ENCODE measurements around the gene COMMD9. TPM values are rescaled to one million over a fixed set of nuclear protein-coding genes. Genes with fewer than 3 reads are reported as not detected.

COMMD9 gene
- total RNA-seq, 6 donors from 2014 or later: 23.1 to 84.3 (median 49.9) TPM

- 88 to 100% methylated on average over 1 of the region's 1 CpG for WGBS, 2 donors
- no peak for ATAC-seq (ENCODE audit: low FRiP score in 2 of 2)
- no peak overlapping the region for H3K27ac ChIP-seq
- TF ChIP-seq CTCF (IDR thresholded peaks at IDR 0.05) (no peak), EP300 (IDR thresholded peaks at IDR 0.05) (no peak), POLR2A (IDR thresholded peaks at IDR 0.05) (no peak), POLR2AphosphoS5 (IDR thresholded peaks at IDR 0.05) (no peak)
- no peak for DNase-seq
- peaks cover 0 to 7% (median 0%) of the 10 kb centered on the region in 4 donors for H3K4me1 ChIP-seq
- peaks cover 0 to 5% (median 0%) of the 10 kb centered on the region in 4 donors for H3K9me3 ChIP-seq
- no peaks in the 10 kb centered on the region for H3K27me3 ChIP-seq
- H3K36me3 ChIP-seq: no peaks in the 10 kb centered on the region
- no peak overlapping the region for H3K4me3 ChIP-seq
Measured at GRCh38 chr11:36254713-36255112, 34.5 kb downstream of the COMMD9 start.

GRCh38 chr11:36253238-36253637 lies 36.0 kb downstream of the COMMD9 start:
- H3K4me1 ChIP-seq: no peaks in the 10 kb centered on the region

GRCh38 chr11:36251823-36252222 lies 37.4 kb downstream of the COMMD9 start:
- no peak overlapping the region for H3K27ac ChIP-seq
- DNase-seq: no peak
- no peaks in the 10 kb centered on the region for H3K36me3 ChIP-seq
- H3K9me3 ChIP-seq: peaks cover 0 to 5% (median 0%) of the 10 kb centered on the region in 4 donors
- no peak overlapping the region for H3K4me3 ChIP-seq
- 85 to 88% methylated on average over 2 of the region's 2 CpGs for WGBS, 2 donors
- TF ChIP-seq EP300 (IDR thresholded peaks at IDR 0.05): no peak
- TF ChIP-seq CTCF (IDR thresholded peaks at IDR 0.05): no peak
- TF ChIP-seq POLR2A (IDR thresholded peaks at IDR 0.05): no peak
- TF ChIP-seq POLR2AphosphoS5 (IDR thresholded peaks at IDR 0.05): no peak
- no peak for ATAC-seq (ENCODE audit: low FRiP score in 2 of 2)
- H3K4me1 ChIP-seq: no peaks in the 10 kb centered on the region
- no peaks in the 10 kb centered on the region for H3K27me3 ChIP-seq

More at GRCh38 chr11:36253238-36253637, 36.0 kb downstream of the COMMD9 start:
- TF ChIP-seq CTCF (IDR thresholded peaks at IDR 0.05): no peak
- no peak for TF ChIP-seq EP300 (IDR thresholded peaks at IDR 0.05)
- no peak for TF ChIP-seq POLR2AphosphoS5 (IDR thresholded peaks at IDR 0.05)
- no peak for TF ChIP-seq POLR2A (IDR thresholded peaks at IDR 0.05)
- H3K36me3 ChIP-seq: no peaks in the 10 kb centered on the region
- H3K9me3 ChIP-seq: peaks cover 0 to 5% (median 0%) of the 10 kb centered on the region in 4 donors
- H3K27ac ChIP-seq: no peak overlapping the region
- no peak for DNase-seq
- no peak overlapping the region for H3K4me3 ChIP-seq
- WGBS, 2 donors: 58 to 60% methylated on average over 5 of the region's 5 CpGs
- no peak for ATAC-seq (ENCODE audit: low FRiP score in 2 of 2)
- H3K27me3 ChIP-seq: no peaks in the 10 kb centered on the region

GRCh38 chr11:36249246-36249645 lies 40.0 kb downstream of the COMMD9 start:
- TF ChIP-seq CTCF (IDR thresholded peaks at IDR 0.05) (no peak), POLR2A (IDR thresholded peaks at IDR 0.05) (peak in 1 of 4 donors; percentile 6), EP300 (IDR thresholded peaks at IDR 0.05) (no peak), POLR2AphosphoS5 (IDR thresholded peaks at IDR 0.05) (no peak)
- H3K4me1 ChIP-seq: no peaks in the 10 kb centered on the region
- 61 to 69% methylated on average over 2 of the region's 2 CpGs for WGBS, 2 donors
- no peaks in the 10 kb centered on the region for H3K36me3 ChIP-seq
- no peaks in the 10 kb centered on the region for H3K27me3 ChIP-seq
- H3K27ac ChIP-seq: peak overlapping the region in 1 of 4 donors; percentile 18
- DNase-seq: no peak
- no peak overlapping the region for H3K4me3 ChIP-seq
- ATAC-seq (ENCODE audit: low FRiP score in 2 of 2): peak in 1 of 2 donors; percentile 59
- no peaks in the 10 kb centered on the region for H3K9me3 ChIP-seq

GRCh38 chr11:36248436-36248835 lies 40.8 kb downstream of the COMMD9 start:
- Histone ChIP-seq H3K27ac (peak overlapping the region in 1 of 4 donors; percentile 18), H3K4me1 (no peaks in the 10 kb centered on the region), H3K27me3 (no peaks in the 10 kb centered on the region), H3K4me3 (no peak overlapping the region), H3K9me3 (no peaks in the 10 kb centered on the region), H3K36me3 (no peaks in the 10 kb centered on the region)
- DNase-seq (no peak), ATAC-seq (ENCODE audit: low FRiP score in 2 of 2) (no peak)
- 69 to 70% methylated on average over 4 of the region's 4 CpGs for WGBS, 2 donors
- TF ChIP-seq POLR2AphosphoS5 (IDR thresholded peaks at IDR 0.05) (no peak), EP300 (IDR thresholded peaks at IDR 0.05) (no peak), CTCF (IDR thresholded peaks at IDR 0.05) (no peak), POLR2A (IDR thresholded peaks at IDR 0.05) (no peak)

All from upper lobe of left lung (tissue), 6 donors.